Activated CD4-positive, CD25-positive, alpha-beta regulatory T cell treated with anti-CD3 and anti-CD28 coated beads, Interleukin-2, amount 50 U/mL, for 16 hours (primary cell): Measurements from ENCODE around the gene MTUS2.

Experiments
- DNase-seq: peaks from one replicate; pipeline ENCODE4 v3.0.0-alpha.2; 2020; ENCODE audit warnings: low read depth, low spot score

Gene MTUS2

DNA sequence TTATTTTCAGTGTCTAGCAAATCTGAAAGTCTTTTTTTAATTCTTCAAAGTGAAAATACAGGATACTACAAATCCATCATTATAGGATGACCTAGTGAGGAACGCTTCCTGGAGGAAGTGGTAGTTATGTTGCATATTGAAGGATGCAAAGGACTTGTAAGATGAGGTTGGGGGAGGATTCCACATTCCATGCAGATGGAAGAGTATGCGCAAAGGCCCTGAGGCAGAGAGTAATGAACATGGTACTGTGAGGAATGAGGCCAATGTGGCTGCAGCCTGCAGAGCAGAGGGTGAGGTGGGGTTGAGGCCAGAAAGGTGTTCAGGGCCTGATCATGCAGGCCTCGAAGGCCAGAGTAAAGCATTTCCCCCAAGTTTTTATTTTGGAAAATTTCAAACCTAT is 202.8 kb downstream of the MTUS2 start:
- DNase-seq = no peak

- no peak for DNase-seq
Observed at GRCh38 chr13:29024783-29025182, 204.6 kb downstream of the MTUS2 start.

DNA sequence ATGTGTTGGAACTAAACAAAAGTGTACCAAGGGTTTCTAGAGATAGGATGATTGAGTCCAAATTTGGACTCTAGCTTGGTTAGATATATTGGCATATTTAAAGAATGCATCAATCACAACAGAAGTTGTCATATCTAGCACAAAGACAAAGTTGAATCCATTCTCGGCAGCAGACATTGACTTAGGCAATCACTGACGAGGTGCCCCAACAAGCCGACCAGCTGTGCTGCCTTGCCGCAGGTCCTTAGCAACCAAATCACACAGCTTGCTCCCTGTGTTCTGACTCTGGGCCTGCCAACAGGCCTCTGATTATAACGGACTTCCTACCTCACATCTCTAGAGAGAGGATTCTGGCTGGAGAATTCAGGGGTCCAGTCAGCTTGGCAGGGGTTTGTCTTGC is 208.7 kb downstream of the MTUS2 start:
- no peak for DNase-seq

DNA sequence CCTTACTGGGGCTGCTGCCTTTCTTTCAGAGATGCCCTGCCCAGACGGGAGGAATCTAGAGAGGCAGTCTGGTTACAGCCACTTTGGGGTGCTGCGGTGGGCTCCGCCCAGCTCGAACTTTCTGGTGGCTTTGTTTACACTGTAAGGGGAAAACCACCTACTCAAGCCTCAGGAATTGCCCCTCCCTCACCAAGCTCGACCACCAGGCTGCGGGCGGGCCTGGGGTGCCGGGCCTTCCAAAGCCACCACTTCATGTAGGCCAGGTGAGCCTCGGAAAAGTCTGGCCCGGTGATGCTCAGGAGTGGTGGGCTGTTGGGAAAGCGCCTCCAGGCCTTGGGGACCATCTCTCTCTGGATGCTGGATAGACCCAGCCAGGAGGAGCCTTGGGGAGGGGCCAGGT is 218.6 kb downstream of the MTUS2 start:
- DNase-seq = no peak

DNA sequence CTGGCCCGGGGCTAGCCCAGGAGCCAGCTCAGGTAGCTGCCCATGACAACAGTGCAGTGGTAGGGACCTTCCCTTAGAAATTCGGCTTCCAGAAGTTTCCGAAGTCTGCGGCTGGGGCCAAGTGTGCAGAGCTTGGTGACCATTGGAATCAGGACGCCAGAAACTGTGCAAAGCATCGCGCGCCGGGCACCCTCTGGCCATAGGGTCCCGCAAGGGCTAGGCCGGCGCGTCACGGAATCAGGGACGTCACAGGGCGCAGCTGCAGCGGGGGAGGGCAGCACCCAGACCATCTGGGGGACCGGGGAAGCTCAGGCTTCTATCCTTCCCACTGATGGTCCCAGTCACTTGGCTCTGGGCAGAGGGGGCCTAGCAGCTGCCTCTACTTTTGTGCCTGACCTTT is 219.1 kb downstream of the MTUS2 start:
- no peak for DNase-seq

DNA sequence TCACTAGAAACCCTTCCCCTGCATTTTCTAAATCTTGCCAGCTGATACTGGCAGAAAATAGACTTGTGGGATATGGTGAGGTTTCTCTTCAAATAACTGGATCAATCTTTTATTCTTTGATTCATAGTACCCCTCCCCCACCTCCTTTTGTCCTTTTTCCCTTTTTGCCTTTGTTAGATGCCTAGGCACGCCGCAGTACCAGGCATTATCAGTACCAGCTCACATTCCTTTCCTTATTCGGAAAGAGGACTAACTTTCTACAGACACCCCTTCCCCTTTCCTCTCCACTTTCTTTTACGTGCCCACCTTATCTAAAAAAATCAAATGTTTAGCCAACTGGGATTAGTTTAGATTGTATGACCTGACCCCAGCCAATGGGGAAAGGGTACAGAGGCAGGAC is 226.4 kb downstream of the MTUS2 start:
- DNase-seq = no peak

DNA sequence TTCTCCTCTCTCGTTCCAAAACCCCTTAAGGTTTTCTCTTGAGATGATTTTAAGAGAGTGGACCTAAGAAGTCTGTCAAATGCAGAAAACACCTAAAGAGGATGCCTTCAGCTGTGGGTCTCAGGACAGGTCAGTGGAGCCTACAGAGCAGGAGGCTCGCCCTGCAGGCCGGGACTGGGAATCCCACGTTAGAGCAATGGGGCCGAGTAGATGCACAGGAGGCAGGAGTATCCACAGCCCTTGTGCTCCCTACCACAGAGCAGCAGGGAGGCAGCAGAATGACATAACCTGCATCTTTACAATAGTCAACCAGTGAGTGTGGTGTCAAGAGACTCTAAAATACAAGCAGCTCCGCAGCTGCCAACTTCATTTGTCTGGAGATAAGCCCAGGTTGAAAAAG is 229.4 kb downstream of the MTUS2 start:
- DNase-seq = no peak

DNA sequence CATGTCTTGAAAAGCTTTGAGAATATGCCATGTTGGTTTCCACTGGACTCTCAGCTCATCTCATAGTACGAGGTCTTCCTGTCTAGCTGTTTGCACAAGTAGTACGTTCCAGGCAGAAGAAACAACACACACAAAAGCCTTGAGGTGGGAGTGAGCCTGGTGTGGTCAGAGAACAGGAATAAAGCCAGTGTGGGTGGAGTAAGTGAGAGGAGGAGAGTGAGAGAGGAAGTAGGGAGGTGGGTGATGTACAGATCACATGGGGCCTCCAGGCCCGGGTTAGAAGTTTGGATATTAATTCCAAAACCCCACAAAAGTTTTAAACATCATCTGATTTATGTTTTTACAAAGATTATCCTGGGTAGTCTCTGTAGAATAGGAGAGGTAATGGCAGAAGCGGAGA is 230.6 kb downstream of the MTUS2 start:
- DNase-seq = no peak

GRCh38 chr13:29059800-29060199 is 239.7 kb downstream of the MTUS2 start:
- no peak for DNase-seq

DNA sequence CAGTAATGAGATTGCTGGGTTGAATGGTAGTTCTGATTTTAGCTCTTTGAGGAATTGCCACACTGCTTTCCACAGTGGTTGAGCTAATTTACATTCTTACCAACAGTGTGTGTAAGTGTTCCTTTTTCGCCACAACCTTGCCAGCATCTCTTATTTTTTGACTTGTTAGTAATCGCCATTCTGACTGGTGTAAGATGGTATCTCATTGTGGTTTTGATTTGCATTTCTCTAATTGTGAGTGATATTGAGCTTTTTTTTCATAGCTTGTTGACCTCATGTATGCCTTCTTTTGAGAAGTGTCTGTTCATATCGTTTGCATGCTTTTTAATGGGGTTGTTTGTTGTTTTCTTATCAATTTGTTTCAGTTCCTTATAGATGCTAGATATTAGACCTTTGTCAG is 245.0 kb downstream of the MTUS2 start:
- no peak for DNase-seq

DNA sequence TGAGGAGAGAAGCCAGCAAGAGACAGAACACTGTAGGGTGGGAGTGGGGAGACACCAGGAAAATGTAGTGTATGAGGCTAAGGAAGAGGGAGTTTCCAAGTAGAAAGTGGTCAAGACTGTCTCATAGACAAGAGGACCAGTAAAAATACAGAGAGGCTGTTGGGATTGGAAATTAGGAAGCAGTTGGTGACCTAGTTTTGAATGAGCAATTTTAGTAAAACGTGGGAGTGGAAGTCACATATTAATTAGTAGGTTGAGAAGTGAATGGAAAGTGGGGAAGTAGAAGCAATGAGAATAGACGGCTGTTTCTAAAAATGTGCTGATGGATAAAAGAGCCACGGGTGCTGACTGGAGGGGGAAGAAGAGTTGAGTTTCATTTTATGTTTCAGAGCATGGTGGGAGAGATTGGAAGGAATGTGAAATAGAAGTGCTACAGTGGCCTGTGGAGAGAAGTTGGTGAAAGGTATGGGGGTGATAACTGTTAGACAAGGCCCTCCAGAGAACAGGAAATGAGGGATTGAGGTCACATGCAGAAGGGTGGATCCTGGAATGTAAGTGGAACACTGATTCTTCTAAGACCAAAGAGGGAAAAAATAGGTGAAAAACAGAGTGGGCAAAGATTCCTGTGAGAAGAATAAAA is 247.3 kb downstream of the MTUS2 start:
- no peak for DNase-seq

GRCh38 chr13:29073755-29074154 is 253.6 kb downstream of the MTUS2 start:
- DNase-seq = no peak

DNA sequence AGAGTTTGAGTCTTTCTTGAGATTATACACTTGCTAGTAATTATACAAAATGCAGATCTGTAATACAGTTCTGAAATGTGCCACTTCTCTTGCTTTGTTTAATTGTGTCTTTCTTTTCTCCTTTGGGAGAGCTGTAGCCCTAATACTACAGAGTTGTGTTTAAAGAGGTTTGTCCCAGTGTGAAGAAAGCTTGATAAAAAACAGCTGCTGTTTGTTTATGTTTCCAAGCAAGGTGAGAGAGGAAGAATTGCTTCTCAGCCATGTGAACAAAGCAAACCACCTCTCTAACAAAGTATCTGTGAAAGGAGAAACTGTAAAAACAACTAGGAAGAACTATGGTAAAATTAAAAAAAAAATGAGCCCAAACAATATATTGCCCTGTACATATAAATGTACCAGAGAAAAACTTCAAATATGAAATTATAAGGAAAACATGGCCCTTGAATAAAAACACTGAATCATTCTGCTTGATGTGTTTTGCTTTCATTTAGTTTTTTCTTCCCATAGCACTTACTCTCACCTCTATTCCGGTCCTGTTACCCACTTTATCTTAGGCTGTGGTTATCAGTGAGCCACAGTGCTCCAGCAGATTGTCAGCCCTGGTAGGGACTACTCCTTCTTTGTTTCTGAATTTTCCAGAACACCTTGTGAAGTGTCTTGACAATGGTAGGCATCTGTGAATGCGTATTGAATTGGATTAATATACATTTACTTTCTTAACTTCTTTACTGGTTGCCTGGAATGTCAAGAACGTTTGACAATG is 257.1 kb downstream of the MTUS2 start:
- DNase-seq = no peak

- DNase-seq = no peak
Observed at GRCh38 chr13:29081036-29081435, 260.9 kb downstream of the MTUS2 start.

DNA sequence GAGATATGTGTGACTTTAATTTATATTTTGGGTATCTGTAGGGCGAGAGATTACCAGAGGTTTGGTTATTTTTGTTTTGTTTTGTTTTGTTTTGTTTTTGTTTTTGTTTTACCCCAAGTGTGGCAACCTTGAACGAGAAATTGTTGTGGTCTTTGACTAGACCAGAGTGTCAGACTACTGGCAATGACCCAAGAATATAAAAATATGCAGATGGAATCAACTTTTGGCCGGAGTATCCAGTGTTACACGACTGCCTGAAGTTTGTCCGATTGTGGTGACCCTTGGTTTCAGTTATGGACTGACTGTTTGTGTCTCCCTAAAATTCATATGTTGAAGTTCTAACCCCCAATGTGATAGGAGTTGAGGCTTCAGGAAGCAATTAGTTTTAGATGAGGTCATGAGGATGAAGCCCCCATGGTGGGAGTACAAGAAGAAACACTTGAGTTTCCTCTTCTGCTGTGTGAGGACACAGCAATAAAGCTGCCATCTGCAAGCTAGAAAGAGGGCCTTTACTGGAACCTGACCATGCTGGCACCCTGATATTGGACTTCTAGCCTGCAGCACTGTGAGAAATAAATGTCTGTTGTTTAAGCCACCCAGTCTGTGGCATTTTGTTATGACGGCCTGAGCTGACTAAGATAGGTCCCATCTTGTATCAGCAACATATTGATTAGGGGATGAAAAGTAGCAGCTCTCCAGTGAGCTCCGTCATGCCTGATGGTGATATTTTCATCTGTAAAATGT is 261.7 kb downstream of the MTUS2 start:
- DNase-seq = no peak

GRCh38 chr13:29099781-29100406 is 279.8 kb downstream of the MTUS2 start:
- DNase-seq = no peak

- no peak for DNase-seq
Observed at GRCh38 chr13:29100758-29101157, 280.6 kb downstream of the MTUS2 start.

GRCh38 chr13:29101409-29101808 is 281.3 kb downstream of the MTUS2 start:
- DNase-seq = no peak

DNA sequence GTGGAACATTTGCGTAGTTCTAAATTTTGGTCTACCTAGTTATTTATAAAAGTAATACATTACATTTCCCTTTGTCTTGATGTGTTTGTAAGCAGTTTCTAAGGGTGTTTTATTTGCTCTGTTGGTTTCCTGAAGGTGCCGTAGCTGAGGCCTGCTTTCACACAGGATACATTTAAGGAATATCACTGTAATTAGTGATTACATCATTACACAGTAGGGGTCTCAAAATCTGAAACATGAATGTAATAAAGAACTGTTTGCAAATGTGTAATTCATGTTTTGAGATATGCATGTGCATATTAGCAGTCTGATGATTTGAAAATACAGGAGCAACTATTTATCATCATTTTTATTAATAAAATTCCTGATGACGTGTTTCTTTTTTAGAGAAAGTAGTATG is 281.8 kb downstream of the MTUS2 start:
- DNase-seq = no peak

DNA sequence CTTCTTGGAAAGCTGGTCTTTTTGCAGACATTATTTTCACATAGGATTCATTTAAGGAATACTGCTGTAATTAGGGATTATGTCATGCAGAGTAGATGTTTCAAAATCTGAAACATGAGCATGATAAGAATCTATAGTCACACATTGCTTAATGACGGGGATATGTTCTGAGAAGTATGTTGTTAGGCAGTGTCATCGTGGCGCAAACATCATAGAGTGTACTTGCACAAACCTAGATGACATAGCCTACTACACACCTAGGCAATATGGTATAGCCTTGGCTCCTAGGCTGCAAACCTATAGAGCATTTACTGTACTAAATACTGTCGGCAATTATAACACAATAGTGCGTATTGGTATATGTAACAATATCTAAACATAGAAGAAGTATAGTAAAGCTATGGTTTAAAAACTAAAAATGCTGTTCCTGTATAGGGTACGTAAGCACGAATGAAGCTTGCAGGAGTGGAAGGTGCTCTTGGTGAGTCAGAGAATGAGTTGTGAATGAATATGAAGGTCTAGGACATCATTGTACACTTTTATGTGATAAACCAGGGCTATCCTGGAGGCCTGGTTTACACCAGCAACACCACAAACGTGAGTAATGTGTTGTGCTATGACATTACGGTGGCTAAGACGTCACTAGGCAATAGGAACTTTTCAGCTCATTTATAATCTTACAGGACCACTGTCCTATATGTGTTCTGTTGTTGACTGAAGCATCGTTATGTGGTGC is 283.1 kb downstream of the MTUS2 start:
- DNase-seq = no peak

- DNase-seq = no peak
Observed at GRCh38 chr13:29104461-29104860, 284.3 kb downstream of the MTUS2 start.

DNA sequence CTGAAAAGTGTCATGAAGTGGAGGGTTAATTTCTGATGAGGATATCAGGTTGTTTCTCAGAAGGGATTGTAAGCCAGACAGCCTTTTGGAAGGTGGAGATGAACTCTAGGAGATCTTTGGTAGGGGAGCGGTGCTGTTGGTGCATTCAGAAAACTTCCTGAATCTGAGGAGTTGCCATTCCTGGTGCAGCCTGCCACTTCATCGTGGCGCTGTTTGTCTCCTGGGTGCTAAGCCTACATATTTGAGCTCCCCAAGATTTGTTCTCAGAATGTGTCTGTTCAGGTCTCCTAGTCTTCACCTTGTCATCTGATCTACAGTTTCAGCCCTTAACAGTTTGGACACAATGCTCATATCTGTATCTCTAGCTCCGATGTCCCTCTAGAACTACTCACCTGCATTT is 285.6 kb downstream of the MTUS2 start:
- DNase-seq = no peak
